ENCODE data around the gene NCOR2.

NCOR2 gene

DNA sequence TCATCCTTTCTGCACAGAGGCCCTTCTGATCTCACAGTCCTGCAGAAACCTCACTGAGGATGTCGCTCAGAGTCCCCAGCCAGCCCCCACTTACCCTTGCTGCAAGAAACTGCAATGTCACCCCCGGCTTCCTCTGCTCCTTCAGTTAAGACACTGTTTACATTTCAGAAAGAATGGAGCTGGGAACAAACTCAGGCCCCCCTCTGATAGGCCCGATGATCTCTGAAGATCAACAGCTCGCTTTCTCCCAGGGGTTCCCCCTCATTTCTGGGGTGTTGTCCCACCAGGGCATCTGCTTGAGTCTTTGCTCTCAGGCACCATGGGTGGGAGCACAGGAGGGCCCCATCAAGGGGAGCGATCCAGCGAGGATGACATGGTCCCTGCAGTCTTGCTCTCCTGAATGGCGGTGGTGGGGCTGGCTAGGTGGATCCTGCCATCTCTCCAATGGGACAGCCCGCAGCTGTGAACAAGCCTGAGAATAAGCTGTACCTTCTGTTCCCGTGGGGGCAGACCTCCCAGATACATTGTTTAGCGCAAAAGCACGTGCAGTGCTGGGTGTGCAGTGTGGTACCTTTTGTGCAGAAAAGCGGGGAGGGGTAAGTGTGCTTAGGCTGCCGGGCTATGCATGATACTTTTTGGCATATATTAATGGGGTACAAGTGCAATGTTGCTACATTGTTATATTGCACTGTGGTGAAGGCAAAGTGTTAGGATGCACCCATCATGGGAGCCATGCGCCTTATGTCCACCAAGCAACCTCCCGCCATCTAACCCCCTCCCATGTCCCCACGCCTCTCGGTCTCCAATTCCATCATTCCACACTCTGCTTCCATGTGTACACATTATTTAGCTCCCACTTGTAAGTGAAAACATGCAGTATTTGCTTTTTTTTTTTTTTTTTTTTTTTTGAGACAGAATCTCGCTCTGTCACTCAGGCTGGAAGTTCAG, 6.7 kb upstream of the NCOR2 start:
- no peak for DNase-seq

DNA sequence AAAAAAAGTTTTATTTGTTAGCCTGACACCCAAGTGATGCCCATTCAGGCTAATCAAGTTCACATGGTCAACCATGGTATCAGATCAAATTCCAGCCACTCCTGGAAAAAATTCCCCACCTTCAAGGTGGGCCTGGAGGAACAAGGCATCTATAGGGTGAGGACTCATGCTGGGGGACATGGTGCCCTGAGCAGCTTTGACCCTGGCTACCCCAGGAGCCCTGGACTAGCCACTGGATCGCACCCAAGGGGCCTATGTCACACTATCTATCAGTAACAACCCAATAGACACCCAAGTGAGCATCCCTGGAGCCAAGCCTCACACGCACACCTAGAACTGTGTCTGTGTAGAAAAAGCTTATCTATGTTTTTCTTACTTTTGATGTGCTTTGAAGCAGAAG, 4.1 kb upstream of the NCOR2 start:
- no peak for DNase-seq

DNA sequence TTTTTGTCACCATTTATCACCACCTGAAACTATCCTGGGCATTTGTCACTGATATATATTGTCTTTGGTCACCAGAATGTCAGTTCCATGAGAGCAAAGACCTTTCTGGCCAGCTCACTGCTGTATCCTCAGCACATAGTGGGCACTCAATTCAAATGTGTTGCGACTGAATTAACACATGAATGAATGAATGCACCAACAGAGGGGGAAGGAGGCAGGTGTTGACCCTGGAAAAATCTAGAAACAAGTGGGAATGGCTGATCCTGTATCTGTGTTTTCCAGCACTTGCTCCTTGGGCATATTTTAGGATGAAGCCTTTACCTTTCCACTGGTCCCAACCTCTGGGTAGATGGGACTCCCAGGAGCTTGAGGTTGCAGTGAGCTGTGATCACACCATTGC, 3.4 kb upstream of the NCOR2 start:
- DNase-seq = no peak

GRCh38 chr12:124569375-124570148, 2.1 kb upstream of the NCOR2 start:
- no peak for DNase-seq

DNA sequence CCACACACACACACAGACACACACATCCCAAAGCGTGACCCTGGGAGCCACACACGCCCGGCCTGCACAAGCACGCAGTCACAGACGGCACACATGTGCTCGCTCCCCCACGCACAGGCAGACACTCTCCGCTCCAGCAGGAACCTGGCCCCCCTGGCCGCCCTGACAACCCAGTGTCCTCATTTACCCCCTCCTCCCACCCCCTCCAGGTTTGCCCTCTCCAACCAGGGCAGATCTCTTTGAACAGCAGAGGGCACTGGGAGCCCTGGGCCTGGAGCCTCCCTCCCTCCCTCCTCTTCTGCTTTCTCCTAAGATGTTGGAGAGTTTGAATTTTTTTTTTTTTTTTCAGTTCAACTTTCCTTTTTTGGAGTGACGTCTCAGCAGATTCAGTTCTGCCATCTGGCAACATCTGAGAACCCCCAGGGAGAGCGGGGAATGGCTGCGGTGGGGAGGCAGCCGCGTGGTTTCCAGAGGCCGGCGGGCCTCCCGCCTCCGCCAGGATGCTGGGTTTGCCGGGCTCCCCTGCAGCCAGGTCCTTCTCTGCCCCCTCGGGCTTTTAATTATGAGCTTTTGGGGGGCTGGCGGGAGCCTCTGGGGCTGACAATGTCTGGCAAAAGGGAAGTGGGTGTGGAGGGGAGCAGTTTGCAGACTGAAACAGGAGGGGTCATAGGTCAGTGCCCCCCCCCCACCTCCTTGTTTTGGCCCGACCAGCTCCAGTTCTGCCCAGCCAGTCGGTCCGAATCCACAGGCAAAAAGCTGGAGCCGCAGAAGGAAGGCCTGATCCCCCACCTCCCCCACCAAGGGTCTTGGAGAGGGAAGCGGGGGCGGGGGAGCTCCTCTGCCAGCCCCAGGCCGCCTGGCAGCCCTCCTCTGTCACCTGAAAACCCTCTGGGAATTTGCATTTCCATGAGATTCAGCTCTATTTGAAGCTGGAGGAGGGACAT, 1.3 kb upstream of the NCOR2 start:
- no peak for DNase-seq

DNA sequence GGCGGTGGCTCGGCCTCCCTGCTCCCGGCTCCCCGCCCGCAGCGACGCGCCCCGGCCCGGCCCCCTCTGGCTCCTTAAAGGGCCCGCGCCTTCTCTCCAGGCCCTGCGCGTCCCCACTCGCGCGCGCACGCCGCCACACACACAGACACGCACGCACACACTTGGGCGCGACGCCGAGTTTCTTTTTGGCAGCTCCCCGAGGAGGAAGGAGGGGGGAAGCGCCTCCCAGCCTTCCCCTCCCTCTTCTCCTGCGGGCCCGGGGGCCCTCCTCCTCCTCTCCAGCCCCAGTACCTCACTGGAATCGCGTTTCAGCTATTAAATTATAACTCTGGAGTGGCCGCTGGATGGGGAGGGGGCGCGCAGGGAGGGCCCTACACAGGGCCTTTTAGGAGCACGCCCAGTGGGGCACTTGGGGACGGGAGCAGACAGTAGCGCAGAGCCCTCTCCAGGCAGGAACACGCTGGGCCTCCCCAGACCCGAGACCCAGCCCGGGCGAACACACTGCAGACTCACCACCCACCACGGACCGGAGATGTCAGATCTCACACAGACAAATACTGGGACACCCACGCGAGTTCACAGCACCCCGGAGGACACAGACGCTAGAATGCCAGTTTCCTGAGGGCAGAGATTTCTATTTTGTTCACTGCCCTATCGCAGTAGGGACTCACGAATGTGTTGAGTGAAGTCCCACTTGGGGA, 411 bp upstream of the NCOR2 start:
- no peak for DNase-seq

DNA sequence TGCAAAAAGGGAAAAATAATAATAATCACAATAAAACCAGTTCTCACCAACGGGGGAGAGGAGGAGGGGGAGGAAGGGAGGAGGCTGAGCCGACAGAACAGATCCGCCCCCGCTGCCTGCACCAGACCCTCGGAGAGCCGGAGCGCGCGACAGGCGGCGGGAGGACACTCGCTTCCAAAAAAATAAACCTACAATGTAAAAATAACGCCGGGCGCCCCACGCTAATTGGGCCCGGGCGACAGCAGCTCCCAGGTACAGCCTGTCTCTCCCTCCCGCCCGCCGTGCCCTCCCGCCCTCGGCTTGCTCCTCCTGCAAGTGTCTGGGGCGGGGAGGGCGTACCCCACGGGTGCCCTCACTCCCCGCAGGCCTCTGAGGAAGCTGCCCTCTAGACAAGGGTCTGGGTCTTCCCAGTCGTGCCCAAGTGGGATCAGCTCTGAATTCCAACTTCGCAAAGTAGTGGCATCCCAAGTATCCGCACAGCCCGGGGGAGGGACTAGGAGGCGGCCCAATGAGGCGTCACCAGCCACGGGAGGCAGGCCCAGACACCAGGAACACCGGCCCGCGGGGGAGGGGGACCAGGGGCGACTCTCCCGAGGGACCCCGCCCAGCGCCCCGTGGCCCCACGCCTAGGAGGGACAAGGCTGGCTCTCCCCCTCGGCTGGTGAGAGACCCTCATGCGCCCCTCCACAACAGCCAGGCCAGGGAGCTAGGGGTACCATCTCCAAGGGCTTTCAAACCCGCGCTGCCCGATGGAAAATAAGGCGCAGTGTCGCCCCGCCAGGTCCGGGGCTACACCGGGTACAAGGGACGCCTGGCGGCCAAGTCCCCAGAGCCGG, 1.0 kb downstream of the NCOR2 start:
- DNase-seq = no peak

DNA sequence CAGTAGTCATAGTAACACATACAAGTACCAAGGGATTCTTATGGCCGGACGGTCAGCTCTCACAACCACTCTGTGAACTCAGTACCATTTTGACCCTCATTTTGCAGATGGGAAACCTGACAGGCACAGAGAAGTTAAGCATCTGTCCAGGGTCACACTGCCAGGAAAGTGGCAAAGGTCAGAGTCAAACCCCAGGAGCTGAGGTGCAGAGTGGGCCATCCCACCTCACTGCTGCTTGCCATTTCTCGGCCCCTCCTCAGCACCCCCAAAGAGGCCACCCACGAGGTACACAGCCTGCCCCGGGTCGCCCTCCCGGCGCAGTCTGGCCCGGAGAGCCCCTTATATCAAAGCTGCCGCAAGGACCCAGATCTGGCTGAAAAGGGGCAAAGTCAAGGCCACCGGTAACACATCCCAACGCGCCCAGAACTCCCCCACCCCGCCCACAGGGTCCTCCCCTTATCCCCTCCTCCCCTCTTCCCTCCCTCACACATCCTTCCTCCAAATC, 1.7 kb downstream of the NCOR2 start:
- no peak for DNase-seq

GRCh38 chr12:124564971-124565491, 2.4 kb downstream of the NCOR2 start:
- DNase-seq = no peak

GRCh38 chr12:124564232-124564958, 3.0 kb downstream of the NCOR2 start:
- DNase-seq = no peak

DNA sequence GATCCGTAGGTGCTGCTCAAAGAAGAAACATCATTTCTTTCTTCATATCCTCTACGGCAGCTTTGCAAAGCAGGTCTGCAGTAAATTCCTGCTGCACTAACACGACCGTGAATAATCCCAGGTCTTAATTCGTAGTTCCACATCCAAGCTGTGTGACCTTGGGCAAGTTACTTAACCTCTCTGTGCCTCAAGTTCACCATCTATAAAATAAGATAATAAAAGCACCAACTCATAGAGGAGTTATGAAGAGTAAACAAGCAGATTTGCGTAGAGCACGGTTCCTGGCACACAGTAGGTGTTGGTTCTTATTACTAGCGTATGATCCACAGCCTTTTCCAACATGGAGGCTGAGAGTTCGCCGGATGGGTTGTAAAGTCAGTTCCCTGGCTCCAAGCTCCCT, 3.6 kb downstream of the NCOR2 start:
- DNase-seq = no peak

GRCh38 chr12:124563401-124563800, 4.0 kb downstream of the NCOR2 start:
- no peak for DNase-seq

- no peak for DNase-seq
Observed at GRCh38 chr12:124562796-124563181, 4.6 kb downstream of the NCOR2 start.

DNA sequence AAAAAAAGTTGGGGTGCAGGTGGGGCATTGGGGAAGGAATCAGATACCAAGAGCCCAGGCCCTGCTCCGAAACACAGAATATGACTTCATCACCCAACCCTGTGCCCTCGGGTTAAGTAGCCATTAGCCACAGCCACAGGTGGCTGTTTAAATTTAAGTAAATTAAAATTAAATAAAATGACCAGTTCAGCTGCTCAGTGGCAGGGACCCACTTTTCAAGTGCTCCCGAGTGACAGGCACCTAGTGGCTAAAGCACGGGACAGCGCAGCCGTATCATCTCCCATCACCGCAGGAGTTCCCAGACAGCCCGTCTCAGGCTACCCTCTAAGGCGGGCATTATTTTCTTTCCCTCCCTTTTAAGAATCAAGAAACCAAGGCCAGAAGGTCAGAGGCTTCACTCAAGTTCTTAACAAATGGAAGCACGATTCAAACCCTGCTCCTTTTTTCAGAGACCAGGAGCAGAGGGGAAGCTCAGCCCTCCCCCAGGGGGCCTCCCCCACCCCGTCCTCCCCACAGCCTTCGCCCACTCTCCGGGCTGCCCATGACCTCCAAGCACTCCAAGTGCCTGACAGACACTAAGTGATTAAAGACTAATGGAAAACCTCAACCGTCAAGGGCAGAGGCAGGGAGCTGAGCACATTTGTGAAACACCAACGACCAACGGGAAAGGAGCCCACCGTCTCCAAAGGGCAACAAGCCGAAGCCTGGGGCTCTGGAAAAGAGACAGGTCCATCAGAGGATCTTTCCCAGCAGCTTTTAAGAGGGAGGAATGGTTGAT, 5.2 kb downstream of the NCOR2 start:
- no peak for DNase-seq

GRCh38 chr12:124561231-124561630, 6.2 kb downstream of the NCOR2 start:
- DNase-seq = no peak

GRCh38 chr12:124560146-124560890, 7.1 kb downstream of the NCOR2 start:
- DNase-seq = no peak

- DNase-seq = no peak
Observed at GRCh38 chr12:124559182-124560017, 8.0 kb downstream of the NCOR2 start.

DNA sequence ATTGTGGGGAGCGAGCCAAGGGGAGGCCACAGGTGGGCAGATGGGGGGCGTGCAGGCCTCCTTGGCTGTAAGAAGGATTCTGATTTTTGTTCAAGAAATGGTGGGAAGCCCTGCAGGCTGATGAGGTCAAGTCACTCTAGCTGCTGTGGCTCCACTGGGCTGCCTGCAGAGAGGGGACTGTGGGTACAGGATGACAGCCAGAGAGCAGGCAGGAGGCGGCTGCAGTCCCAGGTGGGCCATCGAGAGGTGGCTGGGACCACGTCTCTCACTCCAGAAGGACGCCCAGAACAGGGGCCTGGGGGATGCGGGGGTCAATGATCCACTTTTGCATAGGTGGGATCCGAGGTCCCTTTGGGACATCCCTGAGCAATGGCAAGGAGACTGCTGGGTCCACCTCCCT, 9.1 kb downstream of the NCOR2 start:
- DNase-seq = no peak

Measured in NCI-H1417 treated with DMSO at 0.1 percent for 48 hours (cell line).